Endothelial cell (in vitro differentiated cells): ENCODE results near the gene TMEM232. TPM values are rescaled to one million over a fixed set of nuclear protein-coding genes. Genes with fewer than 3 reads are reported as not detected.

Experiments
- DNase-seq: peaks from one replicate; pipeline ENCODE4 v3.0.0; 2021; ENCODE audit warnings: low spot score
- H3K27ac Mint-ChIP-seq: one replicate; pipeline ENCODE4 v1.8.0; 2021; ENCODE audit warnings: mixed read lengths, inconsistent platforms; ENCODE audit not compliant: unreplicated experiment
- H3K27me3 Mint-ChIP-seq: one replicate; pipeline ENCODE4 v1.8.0; 2021; ENCODE audit warnings: mild to moderate bottlenecking, moderate library complexity, mixed read lengths, inconsistent platforms; ENCODE audit not compliant: unreplicated experiment
- H3K36me3 Mint-ChIP-seq: one replicate; pipeline ENCODE4 v1.8.0; 2021; ENCODE audit warnings: mild to moderate bottlenecking, low read depth, mixed read lengths, inconsistent platforms; ENCODE audit not compliant: unreplicated experiment
- H3K4me1 Mint-ChIP-seq: one replicate; pipeline ENCODE4 v1.8.0; 2021; ENCODE audit warnings: mild to moderate bottlenecking, mixed read lengths, inconsistent platforms; ENCODE audit not compliant: unreplicated experiment
- H3K4me3 Mint-ChIP-seq: one replicate; pipeline ENCODE4 v1.8.0; 2021; ENCODE audit warnings: mild to moderate bottlenecking, mixed read lengths, inconsistent platforms; ENCODE audit not compliant: unreplicated experiment
- H3K9me3 Mint-ChIP-seq: one replicate; pipeline ENCODE4 v1.8.0; 2021; ENCODE audit warnings: mixed read lengths, inconsistent platforms; ENCODE audit not compliant: unreplicated experiment
- CTCF ChIP-seq: fragments of 200-600 bp; sonication (generic); IDR thresholded peaks from one replicate; pipeline ENCODE4 v1.5.0; 2021; ENCODE audit warnings: antibody characterized with exemption; ENCODE audit not compliant: unreplicated experiment
- total RNA-seq: library from RNA; stranded (reverse); fragmentation: NEBNext Ultra II Directional; extraction: Animal tissue kit (Norgen Biotek cat#: 25700); gene quantifications from one replicate; pipeline ENCODE4 v1.2.1, GENCODE V29; 2021; ENCODE audit not compliant: unreplicated experiment

Gene TMEM232
- total RNA-seq, 1 donor from 2014 or later, result 3.1 TPM

DNA sequence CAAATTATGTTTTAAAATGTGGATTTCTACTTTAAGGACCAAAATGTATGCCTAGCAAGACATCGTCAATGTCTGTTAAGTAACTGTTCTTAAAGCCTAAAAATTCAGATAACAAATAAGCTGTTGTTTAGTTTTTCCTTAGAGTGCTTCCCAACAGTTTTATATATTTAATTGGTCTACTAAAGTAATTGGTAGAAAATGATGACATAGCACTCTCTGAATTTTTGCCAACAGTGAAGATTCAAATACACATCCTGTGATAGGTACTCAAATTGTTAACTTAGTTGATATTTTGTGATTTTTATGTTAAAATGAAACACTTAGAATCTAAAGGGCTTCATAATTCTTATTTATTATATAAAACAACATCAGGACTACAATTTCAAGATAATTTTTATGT is 107.5 kb downstream of the TMEM232 start:
- H3K27ac Mint-ChIP-seq, result no peak overlapping the region
- no peak for DNase-seq
- H3K36me3 Mint-ChIP-seq, result no peaks in the 10 kb centered on the region
- no peaks in the 10 kb centered on the region for H3K4me1 Mint-ChIP-seq
- H3K27me3 Mint-ChIP-seq, result peaks cover 2% of the 10 kb centered on the region
- no peaks in the 10 kb centered on the region for H3K9me3 Mint-ChIP-seq
- TF ChIP-seq CTCF, result no peak
- no peak overlapping the region for H3K4me3 Mint-ChIP-seq

- Mint-ChIP-seq H3K4me1 (no peaks in the 10 kb centered on the region), H3K9me3 (no peaks in the 10 kb centered on the region)
Observed at GRCh38 chr5:110616009-110616408, 110.5 kb downstream of the TMEM232 start.

DNA sequence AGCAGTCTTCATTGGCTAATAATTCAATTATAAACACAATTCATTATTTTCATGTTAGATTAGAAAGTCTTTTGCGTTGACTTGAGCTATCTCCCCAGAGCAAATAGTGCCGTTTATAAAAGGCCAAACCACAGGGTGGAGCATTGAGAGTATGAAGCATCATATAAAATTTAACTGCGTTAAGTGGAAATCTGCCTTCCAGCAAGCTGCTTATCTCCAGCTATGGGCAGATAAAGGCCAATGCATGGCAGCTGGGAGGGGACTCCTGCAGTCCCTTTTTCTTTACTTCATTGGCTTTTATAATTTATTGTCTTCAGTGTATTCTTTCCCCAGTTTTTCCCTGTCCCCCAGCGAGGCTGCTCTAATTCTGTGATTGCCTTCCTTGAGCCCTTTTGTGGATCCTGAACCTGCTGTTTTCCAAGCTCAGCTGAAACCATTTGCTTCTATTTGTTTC is 113.7 kb downstream of the TMEM232 start:
- Mint-ChIP-seq H3K9me3 (no peaks in the 10 kb centered on the region), H3K4me3 (no peak overlapping the region), H3K27ac (no peak overlapping the region), H3K36me3 (no peaks in the 10 kb centered on the region), H3K27me3 (no peaks in the 10 kb centered on the region), H3K4me1 (no peaks in the 10 kb centered on the region)
- TF ChIP-seq CTCF, result no peak
- no peak for DNase-seq

More at GRCh38 chr5:110616009-110616408, 110.5 kb downstream of the TMEM232 start:
- TF ChIP-seq CTCF, result no peak
- Mint-ChIP-seq H3K27ac (no peak overlapping the region), H3K27me3 (peaks cover 2% of the 10 kb centered on the region), H3K4me3 (no peak overlapping the region), H3K36me3 (no peaks in the 10 kb centered on the region)
- no peak for DNase-seq

GRCh38 chr5:110611817-110612216 is 114.7 kb downstream of the TMEM232 start:
- H3K27ac Mint-ChIP-seq, result no peak overlapping the region
- H3K27me3 Mint-ChIP-seq, result no peaks in the 10 kb centered on the region
- no peak for TF ChIP-seq CTCF
- no peaks in the 10 kb centered on the region for H3K36me3 Mint-ChIP-seq
- H3K4me3 Mint-ChIP-seq, result no peak overlapping the region
- H3K9me3 Mint-ChIP-seq, result no peaks in the 10 kb centered on the region
- H3K4me1 Mint-ChIP-seq, result no peaks in the 10 kb centered on the region
- DNase-seq, result no peak

- Mint-ChIP-seq H3K4me3 (no peak overlapping the region), H3K9me3 (no peaks in the 10 kb centered on the region), H3K36me3 (no peaks in the 10 kb centered on the region), H3K27ac (no peak overlapping the region), H3K4me1 (no peaks in the 10 kb centered on the region), H3K27me3 (no peaks in the 10 kb centered on the region)
- TF ChIP-seq CTCF, result no peak
- no peak for DNase-seq
Observed at GRCh38 chr5:110594866-110595265, 131.6 kb downstream of the TMEM232 start.
